Astrocyte (in vitro differentiated cells and primary cell): ENCODE measurements around the gene POU2F3. TPM values are rescaled to one million over a fixed set of nuclear protein-coding genes. Genes with fewer than 3 reads are reported as not detected.

Source experiments
- DNase-seq: peaks from one replicate; pipeline ENCODE4 v3.0.0-alpha.2; 2010; ENCODE audit warnings: low read depth
- FAIRE-seq: peaks from 2 replicates; lab custom pipeline; 2011; peaks lifted over from hg19 to GRCh38; lab: Jason Lieb, UNC
- H2AFZ ChIP-seq: 2 replicates; pipeline ENCODE4 v1.6.0; 2012; ENCODE audit warnings: low read depth, low read length, inconsistent platforms
- H3K27ac ChIP-seq: 2 replicates; pipeline ENCODE4 v1.5.1; 2011; ENCODE audit warnings: low read depth, low read length, inconsistent platforms
- H3K27me3 ChIP-seq: 2 replicates; pipeline ENCODE4 v1.6.0; 2011; ENCODE audit warnings: low read length, inconsistent platforms; ENCODE audit not compliant: insufficient read depth
- H3K36me3 ChIP-seq: 2 replicates; pipeline ENCODE4 v1.5.1; 2011; ENCODE audit warnings: low read length, inconsistent platforms; ENCODE audit not compliant: insufficient read depth
- H3K4me1 ChIP-seq: 2 replicates; pipeline ENCODE4 v1.5.1; 2011; ENCODE audit warnings: low read length, inconsistent platforms; ENCODE audit not compliant: insufficient read depth
- H3K4me2 ChIP-seq: 2 replicates; pipeline ENCODE4 v1.6.0; 2012; ENCODE audit warnings: low read length, inconsistent platforms
- H3K4me3 ChIP-seq: 2 replicates; pipeline ENCODE4 v1.5.1; 2011; ENCODE audit warnings: low read depth, mild to moderate bottlenecking, low read length, inconsistent platforms; ENCODE audit not compliant: insufficient read depth
- H3K79me2 ChIP-seq: 2 replicates; pipeline ENCODE4 v1.6.0; 2012; ENCODE audit warnings: mild to moderate bottlenecking, low read length, inconsistent platforms; ENCODE audit not compliant: insufficient read depth
- H3K9ac ChIP-seq: 2 replicates; pipeline ENCODE4 v1.6.0; 2012; ENCODE audit warnings: mild to moderate bottlenecking, low read length, inconsistent platforms
- H3K9me3 ChIP-seq: 2 replicates; pipeline ENCODE4 v1.5.1; 2012; ENCODE audit warnings: low read depth, mild to moderate bottlenecking, low read length, inconsistent platforms; ENCODE audit not compliant: insufficient read depth
- H4K20me1 ChIP-seq: 2 replicates; pipeline ENCODE4 v1.6.0; 2012; ENCODE audit warnings: low read length, inconsistent platforms; ENCODE audit not compliant: insufficient read depth
- H3K27ac Mint-ChIP-seq: one replicate; pipeline ENCODE4 v1.8.0; 2021; ENCODE audit warnings: mild to moderate bottlenecking, mixed read lengths; ENCODE audit not compliant: unreplicated experiment
- H3K27me3 Mint-ChIP-seq: one replicate; pipeline ENCODE4 v1.8.0; 2021; ENCODE audit warnings: low read depth, mixed read lengths; ENCODE audit not compliant: unreplicated experiment
- H3K36me3 Mint-ChIP-seq: one replicate; pipeline ENCODE4 v1.8.0; 2021; ENCODE audit warnings: low read depth, mixed read lengths; ENCODE audit not compliant: unreplicated experiment
- H3K4me1 Mint-ChIP-seq: one replicate; pipeline ENCODE4 v1.8.0; 2021; ENCODE audit warnings: low read depth, mixed read lengths; ENCODE audit not compliant: unreplicated experiment
- H3K4me3 Mint-ChIP-seq: one replicate; pipeline ENCODE4 v1.8.0; 2021; ENCODE audit warnings: mild to moderate bottlenecking, moderate library complexity, mixed read lengths; ENCODE audit not compliant: unreplicated experiment
- H3K9me3 Mint-ChIP-seq: one replicate; pipeline ENCODE4 v1.8.0; 2021; ENCODE audit warnings: mild to moderate bottlenecking, mixed read lengths; ENCODE audit not compliant: unreplicated experiment
- EZH2 ChIP-seq: IDR thresholded peaks from 2 replicates; pipeline ENCODE4 v1.6.1; 2012; ENCODE audit warnings: mild to moderate bottlenecking, low read length, inconsistent platforms; ENCODE audit not compliant: insufficient read depth
- total RNA-seq: library from RNA; stranded (reverse); gene quantifications from 2 replicates; pipeline ENCODE4 v1.2.1, GENCODE V29; 2021
- TF ChIP-seq, protein P1 (sequence below): IDR thresholded peaks from 2 replicates; pipeline ENCODE4 v1.5.1; 2011; ENCODE audit warnings: low read depth, mild to moderate bottlenecking, inconsistent platforms, low read length, moderate library complexity; ENCODE audit not compliant: insufficient read depth

POU2F3 gene
- total RNA-seq, 1 donor from 2014 or later: 0.20 TPM

DNA sequence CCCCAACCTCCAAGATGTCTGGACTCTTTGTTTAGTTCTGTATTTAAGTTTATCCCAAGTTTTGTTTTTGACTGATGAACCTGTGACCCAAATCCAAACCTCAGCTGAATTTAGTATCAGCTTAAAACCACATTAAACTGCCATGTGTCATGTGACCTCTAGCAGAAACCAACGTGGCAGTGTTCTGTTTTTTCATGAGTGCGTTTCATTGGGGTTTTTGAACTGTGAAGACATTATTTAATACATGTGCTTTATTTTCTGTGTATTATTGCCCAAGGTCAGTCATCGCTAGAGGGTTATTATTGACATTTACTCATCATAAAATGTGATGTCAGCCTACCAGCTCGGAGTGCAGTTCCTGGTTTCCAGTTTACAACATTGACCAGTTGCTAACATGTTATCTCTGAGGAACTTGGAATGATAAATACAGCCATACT, 86.9 kb downstream of the POU2F3 start:
- peak overlapping the region; percentile 92 for H3K9ac ChIP-seq
- H3K27ac ChIP-seq: peak overlapping the region; percentile 83
- FAIRE-seq: no peak
- H3K27ac Mint-ChIP-seq: peak overlapping the region; percentile 63
- peaks cover 9% of the 10 kb centered on the region for H3K36me3 ChIP-seq
- H3K4me3 Mint-ChIP-seq: peak overlapping the region; percentile 92
- H3K27me3 ChIP-seq: no peaks in the 10 kb centered on the region
- peaks cover 43% of the 10 kb centered on the region for H3K4me1 ChIP-seq
- H3K27me3 Mint-ChIP-seq: peaks cover 5% of the 10 kb centered on the region
- peak; percentile 54 for DNase-seq
- H4K20me1 ChIP-seq: no peaks in the 10 kb centered on the region
- no peaks in the 10 kb centered on the region for H3K9me3 ChIP-seq
- H3K4me3 ChIP-seq: peak overlapping the region; percentile 70
- H2AFZ ChIP-seq: no peak overlapping the region
- no peaks in the 10 kb centered on the region for H3K9me3 Mint-ChIP-seq
- H3K36me3 Mint-ChIP-seq: peaks cover 4% of the 10 kb centered on the region
- H3K4me1 Mint-ChIP-seq: peaks cover 35% of the 10 kb centered on the region
- no peak for TF ChIP-seq EZH2
- TF ChIP-seq, protein P1, sequence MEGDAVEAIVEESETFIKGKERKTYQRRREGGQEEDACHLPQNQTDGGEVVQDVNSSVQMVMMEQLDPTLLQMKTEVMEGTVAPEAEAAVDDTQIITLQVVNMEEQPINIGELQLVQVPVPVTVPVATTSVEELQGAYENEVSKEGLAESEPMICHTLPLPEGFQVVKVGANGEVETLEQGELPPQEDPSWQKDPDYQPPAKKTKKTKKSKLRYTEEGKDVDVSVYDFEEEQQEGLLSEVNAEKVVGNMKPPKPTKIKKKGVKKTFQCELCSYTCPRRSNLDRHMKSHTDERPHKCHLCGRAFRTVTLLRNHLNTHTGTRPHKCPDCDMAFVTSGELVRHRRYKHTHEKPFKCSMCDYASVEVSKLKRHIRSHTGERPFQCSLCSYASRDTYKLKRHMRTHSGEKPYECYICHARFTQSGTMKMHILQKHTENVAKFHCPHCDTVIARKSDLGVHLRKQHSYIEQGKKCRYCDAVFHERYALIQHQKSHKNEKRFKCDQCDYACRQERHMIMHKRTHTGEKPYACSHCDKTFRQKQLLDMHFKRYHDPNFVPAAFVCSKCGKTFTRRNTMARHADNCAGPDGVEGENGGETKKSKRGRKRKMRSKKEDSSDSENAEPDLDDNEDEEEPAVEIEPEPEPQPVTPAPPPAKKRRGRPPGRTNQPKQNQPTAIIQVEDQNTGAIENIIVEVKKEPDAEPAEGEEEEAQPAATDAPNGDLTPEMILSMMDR: no peak
- peak overlapping the region; percentile 87 for H3K4me2 ChIP-seq
- H3K79me2 ChIP-seq: peaks cover 36% of the 10 kb centered on the region

DNA sequence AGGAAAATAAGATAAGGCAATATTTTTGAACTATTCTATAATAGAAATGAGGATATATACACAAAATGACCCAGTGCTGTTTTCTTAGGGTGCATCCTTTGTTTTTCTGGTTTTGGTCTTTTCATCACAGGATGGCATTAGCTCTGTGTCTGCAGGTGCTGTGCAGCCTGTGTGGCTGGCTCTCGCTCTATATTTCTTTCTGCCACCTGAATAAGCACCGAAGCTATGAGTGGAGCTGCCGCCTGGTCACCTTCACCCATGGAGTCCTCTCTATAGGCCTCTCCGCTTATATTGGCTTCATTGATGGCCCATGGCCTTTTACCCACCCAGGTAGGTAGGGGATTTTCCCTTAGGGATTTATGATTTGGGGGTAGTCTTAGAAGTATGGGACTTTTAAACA, 87.4 kb downstream of the POU2F3 start:
- Histone ChIP-seq H3K9ac (peak overlapping the region; percentile 92), H3K27me3 (no peaks in the 10 kb centered on the region), H3K9me3 (no peaks in the 10 kb centered on the region), H3K4me2 (peak overlapping the region; percentile 87), H3K4me3 (no peak overlapping the region), H3K36me3 (peaks cover 9% of the 10 kb centered on the region), H2AFZ (no peak overlapping the region), H4K20me1 (no peaks in the 10 kb centered on the region), H3K4me1 (peaks cover 48% of the 10 kb centered on the region), H3K79me2 (peaks cover 36% of the 10 kb centered on the region), H3K27ac (peak overlapping the region; percentile 83)
- no peaks in the 10 kb centered on the region for H3K9me3 Mint-ChIP-seq
- peaks cover 38% of the 10 kb centered on the region for H3K4me1 Mint-ChIP-seq
- peak overlapping the region; percentile 15 for H3K4me3 Mint-ChIP-seq
- H3K36me3 Mint-ChIP-seq: peaks cover 4% of the 10 kb centered on the region
- TF ChIP-seq EZH2: no peak
- TF ChIP-seq, protein P1: no peak
- H3K27ac Mint-ChIP-seq: no peak overlapping the region
- no peak for DNase-seq
- no peak for FAIRE-seq
- H3K27me3 Mint-ChIP-seq: peaks cover 5% of the 10 kb centered on the region

DNA sequence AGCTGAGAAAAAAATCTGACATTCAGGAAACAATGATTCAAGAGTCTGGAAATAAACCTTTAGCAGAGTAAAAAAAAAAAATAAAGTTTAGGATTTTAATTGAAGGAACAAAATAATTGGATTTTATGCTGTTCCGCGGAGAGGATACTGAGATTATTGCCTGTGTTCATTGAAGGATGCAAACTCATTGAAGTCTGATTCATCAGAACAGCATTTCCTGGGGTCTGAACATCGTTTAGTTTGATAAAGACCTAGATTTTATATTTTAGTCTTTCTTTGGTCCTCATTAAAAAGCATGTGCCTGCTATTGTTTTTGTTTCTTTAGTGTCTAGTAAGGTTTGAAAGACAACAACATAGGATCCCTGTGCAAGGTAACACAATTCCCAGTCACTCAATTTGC, 89.6 kb downstream of the POU2F3 start:
- peak overlapping the region; percentile 82 for H3K27ac ChIP-seq
- Mint-ChIP-seq H3K4me3 (no peak overlapping the region), H3K27me3 (no peaks in the 10 kb centered on the region), H3K4me1 (peaks cover 50% of the 10 kb centered on the region), H3K36me3 (peaks cover 4% of the 10 kb centered on the region), H3K27ac (no peak overlapping the region), H3K9me3 (no peaks in the 10 kb centered on the region)
- no peak overlapping the region for H3K9ac ChIP-seq
- peak overlapping the region; percentile 51 for H3K4me2 ChIP-seq
- H3K79me2 ChIP-seq: peaks cover 36% of the 10 kb centered on the region
- no peaks in the 10 kb centered on the region for H3K27me3 ChIP-seq
- no peak overlapping the region for H2AFZ ChIP-seq
- FAIRE-seq (no peak), DNase-seq (peak; percentile 45)
- H3K4me3 ChIP-seq: no peak overlapping the region
- H4K20me1 ChIP-seq: no peaks in the 10 kb centered on the region
- no peaks in the 10 kb centered on the region for H3K9me3 ChIP-seq
- no peak for TF ChIP-seq EZH2
- TF ChIP-seq, protein P1: no peak
- H3K4me1 ChIP-seq: peaks cover 56% of the 10 kb centered on the region
- peaks cover 9% of the 10 kb centered on the region for H3K36me3 ChIP-seq
